Stromal cell of bone marrow (primary cell): Measurements from ENCODE around the gene ZNF189.

ENCODE experiments used
- DNase-seq: peaks from one replicate; pipeline ENCODE4 v3.0.0-alpha.2; 2012; ENCODE audit warnings: low read depth

ZNF189 gene

GRCh38 chr9:101453776-101454570 lies 55.3 kb downstream of the ZNF189 start:
- DNase-seq: no peak

- DNase-seq: peak; percentile 69
These were observed 57.1 kb downstream of the ZNF189 start for GRCh38 chr9:101455656-101456240.

DNA sequence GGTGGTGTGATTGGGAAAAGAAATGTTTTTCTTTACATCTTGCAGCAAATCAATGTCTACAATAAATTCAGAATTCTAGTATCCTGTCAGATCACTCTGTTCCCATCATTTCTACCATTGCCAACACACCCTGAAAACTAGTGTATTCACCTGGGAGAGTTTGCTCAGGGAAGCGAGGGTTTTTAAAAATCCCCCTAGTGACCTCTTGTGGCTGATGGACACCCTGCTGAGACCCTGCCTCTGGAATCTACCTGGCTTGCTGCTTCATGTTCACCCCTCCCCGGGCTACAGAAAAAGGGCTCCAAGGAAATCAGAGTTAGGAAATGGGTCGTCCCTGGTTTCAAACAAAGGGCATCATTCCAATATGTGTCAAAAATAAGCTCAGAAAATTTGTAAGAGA lies 58.4 kb downstream of the ZNF189 start:
- no peak for DNase-seq

DNA sequence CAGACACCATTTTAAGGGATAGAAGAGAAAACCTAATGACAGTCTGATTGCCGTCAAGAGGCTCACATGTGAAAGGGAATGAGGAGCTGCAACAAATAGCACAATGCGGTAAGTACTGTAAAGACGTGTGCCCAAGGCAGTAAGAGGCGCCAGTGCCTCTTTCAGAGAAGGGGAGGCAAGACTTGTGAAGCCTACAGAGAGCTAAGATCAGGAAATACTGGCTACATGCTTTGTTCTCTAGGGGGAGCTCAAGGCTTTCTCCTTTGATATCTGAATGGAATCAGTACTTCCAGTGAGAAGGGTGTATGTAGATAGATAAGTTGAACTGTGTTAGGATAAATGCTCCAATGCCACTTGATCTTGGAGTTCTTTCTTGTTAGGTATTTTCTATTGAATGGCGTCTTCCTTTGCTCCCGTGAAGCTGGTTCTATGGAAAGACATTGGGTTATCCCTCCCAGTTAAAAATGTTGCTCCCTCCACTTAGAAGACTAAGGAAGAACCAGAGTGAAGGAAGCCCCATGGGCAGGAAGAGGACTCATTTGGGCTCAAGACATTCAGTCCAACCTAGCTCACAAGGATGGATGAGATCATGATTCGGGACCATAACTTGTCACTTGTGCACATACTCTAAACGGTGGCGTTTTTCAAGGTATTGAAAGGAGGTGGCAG lies 60.4 kb downstream of the ZNF189 start:
- DNase-seq: peak; percentile 69
